SU-DHL-6 (cell line): ENCODE data around the gene ESYT2.
A peak's percentile ranks its signal among the peaks of the same experiment; 100 is the strongest.

Source experiments
- H2AFZ ChIP-seq: fragments of 200-600 bp; sonication (generic); 2 replicates; pipeline ENCODE4 v1.6.1; 2014; ENCODE audit warnings: low read depth, mild to moderate bottlenecking, moderate library complexity, mixed read lengths, antibody characterized with exemption, low read length; ENCODE audit not compliant: severe bottlenecking
- H3F3A ChIP-seq: fragments of 200-600 bp; shearing (Covaris generic); 2 replicates; pipeline ENCODE4 v1.6.0; 2016; ENCODE audit warnings: antibody characterized with exemption, mild to moderate bottlenecking; ENCODE audit not compliant: insufficient read depth
- H3K27ac ChIP-seq: fragments of 200-600 bp; sonication (generic); 2 replicates; pipeline ENCODE4 v1.5.1; 2016; ENCODE audit warnings: low read depth, mild to moderate bottlenecking, low read length, moderate library complexity, mixed read lengths
- H3K27me3 ChIP-seq: fragments of 200-600 bp; sonication (generic), shearing (Covaris generic); 2 replicates; pipeline ENCODE4 v1.6.0; 2014; ENCODE audit warnings: mild to moderate bottlenecking, low read length
- H3K36me3 ChIP-seq: fragments of 200-600 bp; sonication (generic); 2 replicates; pipeline ENCODE4 v1.6.1; 2014; ENCODE audit warnings: mild to moderate bottlenecking, low read length, mixed read lengths
- H3K4me2 ChIP-seq: fragments of 300-600, 200-600 bp; shearing (Covaris generic), sonication (generic); 2 replicates; pipeline ENCODE4 v1.6.0; 2014; ENCODE audit warnings: low read length, low read depth, mild to moderate bottlenecking; ENCODE audit not compliant: poor library complexity, severe bottlenecking
- H3K4me3 ChIP-seq: fragments of 200-600 bp; sonication (generic); 2 replicates; pipeline ENCODE4 v1.5.1; 2014; ENCODE audit warnings: antibody characterized with exemption, low read length, mild to moderate bottlenecking, mixed read lengths; ENCODE audit not compliant: insufficient read depth, poor library complexity, severe bottlenecking
- H3K79me2 ChIP-seq: fragments of 200-600 bp; sonication (generic); 2 replicates; pipeline ENCODE4 v1.6.1; 2014; ENCODE audit warnings: mild to moderate bottlenecking, low read length, moderate library complexity; ENCODE audit not compliant: insufficient read depth
- H3K9ac ChIP-seq: fragments of 200-600 bp; sonication (generic); 2 replicates; pipeline ENCODE4 v1.7.0; 2014; ENCODE audit warnings: mild to moderate bottlenecking, low read length
- H3K9me2 ChIP-seq: fragments of 200-600 bp; sonication (generic); replicated peaks from 2 replicates; pipeline ENCODE4 v1.6.1; 2014; ENCODE audit warnings: low read length; ENCODE audit not compliant: insufficient read depth
- H3K9me3 ChIP-seq: fragments of 200-600 bp; sonication (generic); 2 replicates; pipeline ENCODE4 v1.6.1; 2014; ENCODE audit warnings: low read length, mixed read lengths; ENCODE audit not compliant: insufficient read depth
- H4K20me1 ChIP-seq: fragments of 200-600 bp; sonication (generic); 2 replicates; pipeline ENCODE4 v1.6.1; 2014; ENCODE audit warnings: low read depth, mild to moderate bottlenecking, antibody characterized with exemption, low read length, moderate library complexity, mixed read lengths
- CTCF ChIP-seq: fragments of 200-600 bp; sonication (generic); IDR thresholded peaks from one replicate; pipeline ENCODE4 v1.5.1; 2017; ENCODE audit warnings: antibody characterized with exemption, mild to moderate bottlenecking, low read length, moderate library complexity; ENCODE audit not compliant: insufficient read depth, poor library complexity, severe bottlenecking
- EZH2phosphoT487 ChIP-seq: fragments of 200-600 bp; sonication (generic), shearing (Covaris generic); conservative IDR thresholded peaks from 2 replicates; pipeline ENCODE4 v1.6.1; 2018; ENCODE audit warnings: mild to moderate bottlenecking, antibody characterized with exemption, low read length, moderate library complexity, mixed read lengths

ESYT2 gene

DNA sequence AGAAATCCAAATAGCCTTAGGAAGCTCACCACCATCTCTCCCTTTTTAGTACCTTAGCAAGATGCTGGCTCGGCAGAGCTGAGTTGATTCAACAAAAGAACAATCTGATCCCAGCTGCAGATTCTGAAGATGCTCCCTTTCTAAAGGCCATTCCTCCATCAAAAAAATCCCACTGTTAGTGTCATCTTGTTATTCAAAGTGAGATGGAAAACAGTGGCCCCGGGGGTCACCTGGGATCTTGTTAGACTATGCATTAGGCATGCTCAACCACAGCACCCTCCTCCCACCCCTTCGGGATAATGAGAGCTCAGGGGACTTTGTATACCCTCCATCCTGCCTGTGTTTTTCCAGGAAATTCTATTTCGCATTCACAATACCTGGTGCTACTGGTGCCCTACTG is 127.1 kb downstream of the ESYT2 start:
- Histone ChIP-seq H3K27me3 (no peaks in the 10 kb centered on the region), H4K20me1 (peaks cover 18% of the 10 kb centered on the region; the same call in 1 of the 2 replicates), H3K79me2 (peaks cover 67% of the 10 kb centered on the region), H3K9ac (0 out of 2 replicates have a peak overlapping the region, but pooled peaks have one; percentile 99), H3K9me3 (peaks cover 1% of the 10 kb centered on the region; the same call in 1 of the 2 replicates), H3K4me2 (peak overlapping the region; percentile 74), H2AFZ (no peak overlapping the region), H3K27ac (no peak overlapping the region), H3K4me3 (no peak overlapping the region), H3K36me3 (peaks cover 41% of the 10 kb centered on the region), H3F3A (0 out of 2 replicates have a peak, but pooled peaks cover 6% of the 10 kb centered on the region), H3K9me2 (no peaks in the 10 kb centered on the region)
- TF ChIP-seq CTCF: no peak
- no peak for TF ChIP-seq EZH2phosphoT487

GRCh38 chr7:158700008-158700407 is 129.3 kb downstream of the ESYT2 start:
- H3F3A ChIP-seq: no peaks in the 10 kb centered on the region
- H3K4me2 ChIP-seq: no peak overlapping the region
- peaks cover 88% of the 10 kb centered on the region for H3K79me2 ChIP-seq
- no peaks in the 10 kb centered on the region for H3K27me3 ChIP-seq
- H3K9ac ChIP-seq: no peak overlapping the region
- no peak overlapping the region for H3K4me3 ChIP-seq
- H4K20me1 ChIP-seq: peaks cover 29% of the 10 kb centered on the region; the same call in 1 of the 2 replicates
- peaks cover 49% of the 10 kb centered on the region for H3K36me3 ChIP-seq
- TF ChIP-seq EZH2phosphoT487 (no peak), CTCF (no peak)
- H3K9me2 ChIP-seq: no peaks in the 10 kb centered on the region
- H2AFZ ChIP-seq: no peak overlapping the region
- no peaks in the 10 kb centered on the region for H3K9me3 ChIP-seq
- no peak overlapping the region for H3K27ac ChIP-seq

GRCh38 chr7:158699341-158699740 is 130.0 kb downstream of the ESYT2 start:
- Histone ChIP-seq H3K9me3 (no peaks in the 10 kb centered on the region), H3F3A (no peaks in the 10 kb centered on the region), H2AFZ (no peak overlapping the region), H3K4me3 (no peak overlapping the region), H3K36me3 (peaks cover 49% of the 10 kb centered on the region), H3K9ac (no peak overlapping the region), H4K20me1 (peaks cover 36% of the 10 kb centered on the region; the same call in 1 of the 2 replicates), H3K4me2 (no peak overlapping the region), H3K27ac (no peak overlapping the region), H3K27me3 (no peaks in the 10 kb centered on the region), H3K79me2 (peaks cover 93% of the 10 kb centered on the region), H3K9me2 (no peaks in the 10 kb centered on the region)
- TF ChIP-seq EZH2phosphoT487 (no peak), CTCF (no peak)
